Measurements from ENCODE around the gene XPNPEP3. TPM values are rescaled to one million over a fixed set of nuclear protein-coding genes. Genes with fewer than 3 reads are reported as not detected.
"Not testable (repeated sequence)": the region's sequence is repeated elsewhere in the genome, so short reads cannot be mapped to it uniquely, and the experiment has no call there.

Gene XPNPEP3
- total RNA-seq, 2 donors from 2014 or later = 9.4 to 12.5 TPM

- Histone ChIP-seq H3K36me3 (peaks cover 28% of the 10 kb centered on the region), H3K4me3 (no peak overlapping the region), H3K27me3 (no peaks in the 10 kb centered on the region), H3K27ac (no peak overlapping the region), H3K9me3 (no peaks in the 10 kb centered on the region), H3K4me1 (no peaks in the 10 kb centered on the region)
- TF ChIP-seq CTCF (IDR thresholded peaks at IDR 0.05) = no peak
- no peak for DNase-seq (ENCODE audit: low spot score)
These were observed 51.9 kb downstream of the XPNPEP3 start for GRCh38 chr22:40908895-40909294.

- TF ChIP-seq CTCF (IDR thresholded peaks at IDR 0.05) = no peak
- H3K36me3 ChIP-seq = peaks cover 55% of the 10 kb centered on the region
- H3K9me3 ChIP-seq = no peaks in the 10 kb centered on the region
These were observed 54.8 kb downstream of the XPNPEP3 start for GRCh38 chr22:40911772-40912171.

GRCh38 chr22:40912987-40913386 is 56.0 kb downstream of the XPNPEP3 start:
- H3K4me1 ChIP-seq; H3K9me3 ChIP-seq; H3K27ac ChIP-seq; H3K4me3 ChIP-seq; DNase-seq (ENCODE audit: low spot score); H3K27me3 ChIP-seq: not testable (repeated sequence)
- peaks cover 57% of the 10 kb centered on the region for H3K36me3 ChIP-seq

More at GRCh38 chr22:40911772-40912171, 54.8 kb downstream of the XPNPEP3 start:
- Histone ChIP-seq H3K27ac (no peak overlapping the region), H3K27me3 (no peaks in the 10 kb centered on the region), H3K4me1 (no peaks in the 10 kb centered on the region), H3K4me3 (no peak overlapping the region)
- DNase-seq (ENCODE audit: low spot score) = no peak

GRCh38 chr22:40919446-40919845 is 62.5 kb downstream of the XPNPEP3 start:
- no peak for DNase-seq (ENCODE audit: low spot score)
- Histone ChIP-seq H3K36me3 (peaks cover 56% of the 10 kb centered on the region), H3K9me3 (no peaks in the 10 kb centered on the region), H3K4me3 (no peak overlapping the region), H3K4me1 (no peaks in the 10 kb centered on the region), H3K27me3 (no peaks in the 10 kb centered on the region), H3K27ac (no peak overlapping the region)
- TF ChIP-seq CTCF (IDR thresholded peaks at IDR 0.05) = no peak

- H3K36me3 ChIP-seq = peaks cover 57% of the 10 kb centered on the region
- no peak for DNase-seq (ENCODE audit: low spot score)
These were observed 63.6 kb downstream of the XPNPEP3 start for GRCh38 chr22:40920526-40920925.

More at GRCh38 chr22:40920526-40920925, 63.6 kb downstream of the XPNPEP3 start:
- no peaks in the 10 kb centered on the region for H3K9me3 ChIP-seq
- H3K4me3 ChIP-seq = no peak overlapping the region
- no peaks in the 10 kb centered on the region for H3K27me3 ChIP-seq
- no peaks in the 10 kb centered on the region for H3K4me1 ChIP-seq
- no peak for TF ChIP-seq CTCF (IDR thresholded peaks at IDR 0.05)
- no peak overlapping the region for H3K27ac ChIP-seq
